Anterior cingulate cortex (tissue), 58 donors: ENCODE results near the gene GDF11.
A peak's percentile ranks its signal among the peaks of the same experiment; 100 is the strongest.

Experiments
- DNase-seq, 58 donors: peaks; one replicate each; lab custom pipeline; 2025; lab: John Stamatoyannopoulos, UW

The GDF11 gene

DNA sequence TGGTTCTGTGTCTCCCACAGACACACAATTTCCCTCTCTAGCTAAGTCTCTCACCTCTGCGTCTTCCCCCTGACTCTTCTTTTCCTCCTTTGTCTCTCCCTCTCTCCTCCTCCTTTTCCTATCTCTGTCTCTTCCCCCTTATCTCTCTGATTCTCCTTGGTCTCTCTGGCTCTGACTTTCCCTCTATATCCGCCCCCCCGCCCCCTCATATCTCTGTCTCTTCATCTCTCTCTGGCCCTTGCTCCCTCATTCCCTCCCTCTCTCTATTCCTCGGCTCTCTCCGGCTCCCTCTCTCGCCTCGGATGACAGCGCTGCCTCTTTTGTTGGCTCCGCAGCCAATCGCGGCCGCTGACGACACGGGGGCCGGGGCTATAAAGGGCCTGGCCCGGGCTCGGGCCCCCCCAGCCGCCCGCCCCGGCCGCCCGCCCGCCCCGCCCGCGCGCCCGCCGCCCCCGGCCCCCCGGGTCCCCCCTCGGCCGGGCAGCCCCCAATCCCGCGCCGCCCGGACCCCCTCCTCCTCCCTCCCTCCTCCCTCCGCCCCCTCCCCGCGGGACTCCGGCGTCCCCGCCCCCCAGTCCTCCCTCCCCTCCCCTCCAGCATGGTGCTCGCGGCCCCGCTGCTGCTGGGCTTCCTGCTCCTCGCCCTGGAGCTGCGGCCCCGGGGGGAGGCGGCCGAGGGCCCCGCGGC lies at the start of gene GDF11:
TSS of gene GDF11 (plus strand) at position 404 of the 687 bp plus-strand sequence. CDS start at position 599, 195 bp downstream.
- peak in 54 of 58 donors; percentile 34 to 90 (median 72) for DNase-seq

DNA sequence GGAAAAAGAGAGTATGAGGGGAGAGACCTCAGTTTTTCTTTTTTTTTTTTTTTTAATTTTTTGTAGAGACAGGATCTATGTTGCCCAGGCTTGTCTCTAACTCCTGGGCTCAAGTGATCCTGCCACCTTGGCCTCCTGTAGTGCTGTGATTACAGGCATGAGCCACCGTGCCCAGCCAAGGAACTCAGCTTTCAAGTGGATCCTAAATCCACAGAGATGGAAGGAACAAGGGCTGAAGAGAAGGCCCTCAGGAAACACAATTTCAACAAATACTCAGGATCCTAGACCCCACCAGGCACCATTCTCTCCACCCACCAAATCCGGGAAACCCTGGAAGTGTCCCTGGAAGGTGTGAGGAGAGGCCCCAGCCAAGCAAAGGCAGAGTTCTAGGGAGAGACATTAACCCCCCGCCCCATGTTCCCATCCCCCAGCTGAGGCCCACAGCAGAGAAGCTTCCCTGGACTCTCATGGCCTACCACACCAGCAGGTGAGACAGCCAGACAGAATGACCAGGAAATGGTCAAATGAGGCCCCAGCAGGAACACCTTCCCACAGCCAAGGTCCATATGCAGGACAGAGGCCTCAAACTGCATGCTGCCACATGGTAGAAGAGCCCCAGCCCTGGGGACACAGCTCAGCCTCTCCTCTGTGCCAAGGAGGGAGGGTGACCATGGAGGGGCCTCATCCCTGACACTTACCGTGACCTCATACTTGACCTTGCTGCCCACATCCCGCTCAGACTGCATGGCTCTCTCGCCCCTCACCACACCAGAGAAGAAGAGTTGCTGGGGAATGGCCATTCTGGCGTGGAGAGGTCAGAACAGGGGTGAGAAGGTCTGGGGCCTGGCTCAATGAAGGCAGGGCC lies 49.4 kb upstream of the GDF11 start:
- DNase-seq: no peak

DNA sequence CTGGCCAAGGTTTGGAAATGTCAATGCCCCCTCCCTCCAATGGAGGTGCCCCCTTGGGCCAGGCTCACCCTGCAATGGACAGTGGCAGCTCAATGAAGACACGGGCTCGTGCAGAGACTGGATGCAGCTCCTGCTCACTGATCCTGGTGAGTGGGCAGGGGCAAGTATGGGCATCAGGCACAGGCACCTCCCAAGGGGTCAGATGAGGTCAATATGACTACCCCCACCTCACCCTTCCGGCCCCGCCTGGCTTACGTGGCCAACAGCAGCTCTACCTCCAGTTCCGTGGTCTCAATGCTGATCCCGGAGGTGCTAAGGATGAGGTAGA lies 48.8 kb upstream of the GDF11 start:
- no peak for DNase-seq

DNA sequence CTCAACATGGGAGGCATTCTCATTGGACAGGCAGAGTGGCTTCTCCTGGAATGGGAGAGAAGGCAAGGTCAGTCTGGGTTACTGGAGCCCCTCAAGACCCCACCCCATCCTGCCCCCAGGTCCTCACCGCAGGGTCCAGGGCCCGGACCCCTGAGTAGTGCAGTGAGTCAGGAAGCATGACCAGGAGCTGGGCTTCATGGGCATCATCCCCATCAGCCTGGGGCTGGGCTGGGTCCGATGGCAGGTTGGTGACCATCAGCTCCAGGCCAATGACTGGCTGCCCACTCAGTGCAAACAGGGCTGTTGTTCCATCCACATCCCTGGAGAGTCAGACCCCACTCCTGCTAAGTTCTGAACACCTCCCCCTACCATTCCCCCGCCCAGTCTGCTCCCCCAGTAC lies 48.3 kb upstream of the GDF11 start:
- no peak for DNase-seq

DNA sequence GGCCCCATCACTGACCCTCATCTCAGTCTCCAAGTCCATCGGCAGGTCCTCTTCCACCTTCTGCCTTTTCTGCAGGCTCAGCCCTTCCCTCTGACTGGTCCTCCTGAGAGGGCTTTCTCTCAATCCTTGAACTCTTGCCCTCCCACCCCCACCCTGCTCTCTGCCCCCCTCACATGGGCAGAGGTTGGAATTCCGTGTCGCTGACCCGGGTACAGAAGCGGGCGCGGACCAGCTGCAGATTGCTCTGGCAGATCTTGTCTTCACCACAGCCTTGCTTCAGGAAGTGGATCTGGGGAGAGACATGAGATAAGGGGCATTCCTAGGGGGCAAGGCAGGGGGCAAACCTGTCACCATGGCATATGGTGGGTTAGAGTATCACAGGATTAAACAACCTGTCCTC lies 47.6 kb upstream of the GDF11 start:
- DNase-seq: no peak

DNA sequence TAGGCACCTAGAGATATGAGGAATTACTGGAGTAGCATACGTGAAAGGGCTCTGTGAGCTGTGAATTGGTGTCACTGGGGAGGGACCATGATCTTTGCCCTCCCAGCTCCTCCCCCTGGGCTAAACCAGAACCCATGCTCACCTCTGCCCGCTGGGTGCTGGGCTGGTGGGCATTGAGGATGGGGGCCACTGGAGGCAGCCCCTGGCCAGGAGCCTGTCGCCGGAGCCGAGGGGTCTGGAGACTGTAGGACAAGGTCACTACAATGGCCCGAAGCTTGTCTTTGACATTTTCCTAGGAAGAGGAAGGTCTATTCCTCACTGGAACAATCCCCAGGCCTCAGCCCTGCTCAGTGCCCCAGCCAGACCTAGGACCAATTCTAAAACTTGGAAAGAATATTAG lies 46.8 kb upstream of the GDF11 start:
- no peak for DNase-seq

DNA sequence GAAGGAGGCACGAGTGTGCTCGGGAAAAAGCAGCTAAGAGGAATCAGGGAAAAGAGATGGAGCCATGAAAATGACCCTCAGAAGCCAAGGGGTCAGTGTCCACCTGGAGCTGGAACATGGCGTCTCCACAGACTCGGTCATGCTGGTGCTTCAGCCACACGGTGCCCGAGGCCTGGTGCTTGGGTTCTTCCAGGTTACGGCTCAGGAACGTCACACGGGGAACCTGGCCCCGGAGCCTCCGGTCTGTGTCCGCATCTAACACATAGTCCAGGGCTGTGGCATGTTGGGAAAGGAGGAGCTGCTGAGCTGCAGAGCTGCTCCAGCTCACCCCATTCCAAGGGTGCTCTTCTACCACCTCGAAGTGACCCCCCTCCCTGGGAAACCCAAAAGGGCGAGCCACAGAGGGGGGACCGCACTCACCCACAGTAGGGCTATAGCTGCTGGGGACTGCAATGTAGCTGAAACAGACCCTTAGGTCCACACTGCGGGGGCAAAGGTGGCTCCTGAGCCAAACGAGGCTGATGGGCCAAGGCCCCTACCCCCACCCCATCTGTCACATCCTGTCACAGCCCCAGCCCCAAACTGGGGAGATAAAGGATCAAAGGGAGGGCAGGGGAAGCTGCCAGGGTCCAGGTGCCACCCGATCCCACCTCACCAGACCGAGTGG lies 46.0 kb upstream of the GDF11 start:
- DNase-seq: no peak

DNA sequence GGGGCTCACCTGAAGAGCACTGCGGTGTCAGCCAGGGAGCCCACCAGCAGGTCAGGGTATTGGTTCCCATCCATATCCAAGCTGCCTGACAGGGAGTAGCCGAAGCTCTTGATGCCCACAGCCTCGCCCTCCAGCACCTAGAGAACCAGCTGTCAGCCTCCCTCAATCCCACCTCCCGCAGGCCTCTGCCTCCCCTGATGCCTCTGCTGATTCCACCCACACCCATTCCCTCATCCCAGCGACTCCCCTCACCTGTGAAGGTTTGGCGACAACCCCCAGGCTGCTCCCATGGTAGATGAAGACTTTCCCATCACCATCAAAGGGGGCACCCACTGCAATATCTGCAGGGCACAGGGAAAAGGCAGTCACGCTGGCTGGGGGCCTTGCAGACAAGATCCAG lies 45.2 kb upstream of the GDF11 start:
- no peak for DNase-seq

DNA sequence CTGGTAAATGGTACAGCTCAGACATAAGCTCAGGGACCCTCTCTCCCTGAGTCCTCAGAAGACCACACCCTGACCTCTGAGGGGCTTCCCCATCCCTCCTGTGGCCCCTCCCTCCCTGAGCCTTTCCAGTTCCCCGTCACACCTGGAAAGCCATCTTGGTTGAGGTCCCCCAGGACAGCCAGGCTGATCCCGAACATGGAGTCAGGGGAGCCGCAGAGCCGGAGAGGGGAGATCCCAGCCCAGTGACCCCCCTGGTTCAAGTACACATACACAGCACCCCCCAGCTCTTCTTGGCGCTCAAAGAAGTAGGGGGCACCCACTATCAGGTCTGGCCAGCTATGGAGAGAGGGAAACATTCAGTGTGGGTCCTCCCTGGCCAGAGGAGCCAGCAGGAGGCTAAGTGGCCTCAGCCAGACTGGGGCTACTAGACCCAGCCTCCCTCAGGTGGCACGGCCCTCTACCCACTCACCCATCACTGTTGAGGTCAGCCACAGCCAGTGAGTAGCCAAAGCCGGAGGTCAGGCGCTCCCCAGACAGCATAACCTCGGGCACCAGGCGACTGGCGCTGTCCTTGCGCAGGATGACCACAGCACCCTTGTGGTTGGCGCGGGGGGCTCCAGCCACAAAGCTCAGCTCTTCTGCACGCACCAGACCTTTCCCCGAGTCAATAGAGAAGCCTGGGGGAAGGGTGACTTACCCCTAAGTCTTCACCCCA lies 44.5 kb upstream of the GDF11 start:
- no peak for DNase-seq

DNA sequence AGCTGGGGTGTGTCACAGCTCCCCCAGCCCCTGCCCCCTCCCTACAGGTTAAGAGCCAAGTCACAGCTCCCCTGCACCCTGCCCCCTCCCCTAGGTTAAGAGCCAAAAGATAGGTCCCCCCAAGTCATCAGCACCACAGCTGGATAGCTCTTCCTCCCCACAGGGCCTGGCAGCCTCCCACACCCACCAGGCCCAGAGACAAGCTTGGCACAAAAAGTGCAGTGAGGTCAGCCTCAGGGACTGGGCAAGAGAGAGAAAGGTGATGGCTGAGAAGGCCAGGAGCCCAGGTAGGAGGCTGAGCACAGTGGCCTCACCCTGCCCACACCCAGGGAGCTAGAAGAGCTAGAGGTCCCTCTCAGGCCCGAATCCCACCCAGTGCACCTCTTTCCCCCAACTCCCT lies 44.0 kb upstream of the GDF11 start:
- DNase-seq: no peak

DNA sequence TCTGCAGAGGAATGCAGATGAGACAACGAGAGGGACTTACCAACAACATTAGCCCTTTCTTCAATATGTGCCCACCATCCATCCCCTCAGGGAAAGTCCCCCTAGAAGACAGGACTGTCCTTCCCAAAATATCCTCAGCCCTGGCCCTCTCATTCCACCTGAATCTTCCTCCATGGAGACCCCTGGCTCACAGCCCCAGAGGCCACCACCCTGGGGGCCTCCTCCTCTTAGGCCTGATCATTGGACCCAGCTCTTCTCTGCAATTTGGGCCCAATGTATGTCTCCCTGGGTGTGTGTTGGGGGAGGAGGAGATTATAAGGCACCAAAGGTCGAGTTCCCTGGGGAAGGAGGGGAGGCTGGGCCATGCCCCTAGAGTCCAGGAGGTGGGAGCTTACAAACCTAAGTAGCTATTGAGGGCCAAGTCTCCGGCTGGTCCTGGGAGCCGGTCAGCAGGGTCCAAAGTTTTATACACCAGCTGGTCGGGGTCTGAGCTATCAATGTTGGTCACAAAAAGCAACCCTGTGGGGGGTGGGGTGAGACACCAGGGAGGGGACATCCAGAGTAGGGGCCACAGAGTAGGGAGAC lies 43.4 kb upstream of the GDF11 start:
- no peak for DNase-seq

DNA sequence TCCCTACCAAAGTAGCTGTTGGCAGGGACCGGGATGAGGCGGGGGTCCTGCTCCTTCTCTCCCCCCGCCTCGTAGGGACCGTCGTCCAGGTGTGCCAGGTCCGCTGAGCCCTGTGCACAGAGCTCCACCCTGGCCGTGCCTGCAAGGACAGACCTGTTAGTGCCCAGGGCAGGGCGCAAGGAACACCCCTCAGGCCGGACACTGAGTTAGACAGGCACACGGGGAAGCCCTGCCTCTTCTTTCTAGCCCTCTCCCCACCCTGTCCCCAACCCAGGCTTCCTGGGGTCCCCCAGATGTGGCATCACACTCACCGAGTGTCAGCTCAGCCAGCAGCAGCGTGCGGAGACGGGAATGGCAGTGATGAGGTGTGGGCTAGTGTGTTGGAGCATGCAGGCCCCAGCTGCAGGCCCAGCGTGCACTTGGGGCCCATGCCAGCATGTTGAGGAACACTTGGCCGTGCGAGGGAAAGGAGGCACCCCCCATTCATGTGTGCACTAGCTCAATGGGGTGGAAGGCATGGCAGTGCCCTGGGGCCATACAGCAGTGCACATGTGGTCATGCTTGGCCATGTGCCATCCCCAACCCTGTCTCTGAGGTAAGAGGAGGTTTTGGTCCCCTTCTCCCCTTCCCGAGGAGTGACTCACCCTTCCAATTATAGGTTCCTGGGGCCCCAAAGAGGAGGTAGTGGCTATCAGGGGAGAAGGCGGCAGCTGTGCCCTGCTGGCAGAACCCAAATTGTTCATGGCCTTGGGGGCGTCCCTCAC lies 42.5 kb upstream of the GDF11 start:
- DNase-seq: no peak

DNA sequence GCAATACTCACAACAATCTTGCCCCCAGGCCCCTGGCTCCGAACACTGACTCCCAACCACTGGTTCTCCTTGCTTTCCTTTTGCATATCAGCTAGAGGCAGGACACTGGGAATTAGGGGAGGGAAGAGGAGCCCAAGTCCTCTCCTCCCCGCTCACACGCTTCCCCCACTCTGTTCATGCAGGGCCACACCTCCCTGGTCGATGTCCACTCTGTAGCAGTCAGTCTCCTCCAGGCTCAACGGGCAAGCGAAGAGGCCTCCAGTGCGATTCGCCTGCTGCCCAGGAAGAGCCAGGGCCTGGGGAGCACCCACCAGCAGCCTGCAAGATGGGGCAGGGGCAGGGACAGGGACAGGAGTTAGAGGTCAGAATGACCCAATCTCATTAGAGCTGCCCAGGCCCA lies 40.1 kb upstream of the GDF11 start:
- no peak for DNase-seq

DNA sequence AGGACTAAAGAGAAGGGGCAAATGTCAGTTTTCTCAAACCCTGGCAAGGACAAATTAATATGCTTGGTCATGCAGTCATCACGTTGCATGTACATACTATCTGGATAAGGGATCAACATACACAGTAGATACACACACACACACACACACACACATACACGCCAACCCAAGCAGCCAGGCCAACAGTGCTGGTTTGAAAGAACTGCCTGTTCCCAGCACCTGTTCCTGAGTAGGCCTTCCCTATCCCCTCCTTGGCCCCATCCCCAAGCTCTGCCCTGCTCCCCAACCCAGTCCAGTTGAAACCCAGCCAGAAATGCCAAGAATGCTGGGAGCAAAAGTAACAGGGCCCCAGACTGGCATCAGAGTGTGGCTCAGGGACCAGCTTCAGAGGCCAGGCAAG lies 39.6 kb upstream of the GDF11 start:
- peak in 26 of 58 donors; percentile 12 to 63 (median 34) for DNase-seq

DNA sequence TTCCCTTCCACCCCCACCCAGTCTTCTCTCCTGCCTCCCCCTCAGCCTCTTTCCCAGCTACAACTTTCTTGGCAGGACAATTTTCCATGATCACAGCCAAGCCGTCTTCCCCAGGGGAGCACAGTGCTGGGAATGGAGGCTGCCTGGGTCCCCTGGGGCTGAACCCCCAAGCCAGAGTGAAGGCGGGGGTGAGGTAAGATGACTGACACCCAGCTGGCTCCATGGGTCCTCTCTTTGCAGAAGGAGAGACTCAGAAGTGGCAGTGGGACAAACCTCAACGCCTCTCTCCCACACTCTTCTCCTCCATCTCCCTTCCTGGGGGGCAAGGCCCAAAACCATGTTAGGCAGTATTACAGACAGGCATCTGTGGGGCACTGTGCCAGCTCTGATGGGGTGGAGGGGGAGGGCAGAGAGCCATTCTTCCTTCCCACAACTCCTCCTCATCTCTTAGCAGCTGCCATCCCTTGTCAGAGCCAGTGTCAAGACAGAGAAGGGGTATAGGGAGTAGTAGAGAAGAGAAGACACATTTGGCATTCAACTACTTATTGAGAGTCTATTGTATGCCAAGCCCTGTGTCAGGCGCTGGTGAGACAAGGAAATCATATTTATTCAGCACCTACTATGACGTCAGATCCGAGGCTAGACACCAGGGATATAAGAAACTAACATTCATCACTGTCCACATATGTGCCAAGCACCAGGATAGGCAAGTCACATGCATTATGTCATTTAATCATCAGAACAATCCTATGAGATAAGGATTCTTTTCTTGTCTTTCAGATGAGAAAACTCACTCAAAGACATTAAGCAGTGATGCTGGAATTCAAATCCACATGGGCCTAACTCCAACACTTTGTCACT lies 38.8 kb upstream of the GDF11 start:
- peak in 8 of 58 donors; percentile 14 to 27 (median 22) for DNase-seq

DNA sequence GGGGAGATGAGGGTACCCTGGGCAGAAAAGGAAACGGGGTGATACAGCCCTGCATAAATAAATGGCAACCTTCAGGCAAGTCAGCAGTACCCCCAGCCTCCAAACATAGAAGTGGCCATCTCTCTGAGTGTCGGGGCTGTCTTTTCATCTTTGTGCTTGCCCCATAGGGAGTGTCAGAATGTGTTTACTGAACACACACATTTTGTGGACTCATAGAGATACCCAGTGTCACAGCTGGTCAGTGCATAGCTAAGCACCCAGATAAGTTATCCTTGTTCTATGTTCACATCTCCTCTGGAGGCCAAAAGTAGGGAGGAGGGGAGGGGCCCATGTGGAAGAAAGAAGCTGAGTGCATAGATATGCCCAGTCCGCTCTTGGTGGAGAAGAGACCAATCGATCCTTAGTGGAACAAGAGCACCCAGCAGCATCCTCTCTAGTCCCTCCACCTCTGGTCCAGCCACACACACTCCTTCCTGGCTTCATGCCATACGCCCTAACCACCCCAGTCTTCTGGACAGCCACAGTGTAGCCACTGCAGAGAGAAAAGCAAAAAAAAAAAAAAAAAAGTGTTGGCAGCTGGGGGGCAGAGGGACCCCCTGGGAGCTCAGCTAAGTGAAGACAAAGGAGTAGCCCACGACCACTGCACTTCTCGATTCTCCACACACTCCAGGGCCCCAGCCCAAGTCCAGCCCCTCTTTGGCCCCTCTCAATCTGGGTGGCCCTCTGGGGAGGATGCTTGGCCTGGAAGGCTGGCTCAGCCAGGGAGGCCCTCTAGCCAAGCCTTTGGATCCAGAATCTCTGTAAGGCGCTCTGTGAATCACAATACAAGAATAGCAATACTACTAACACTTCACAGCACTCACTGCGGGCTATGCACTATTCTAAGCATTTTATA lies 37.9 kb upstream of the GDF11 start:
- DNase-seq: peak in 8 of 58 donors; percentile 16 to 46 (median 32)

DNA sequence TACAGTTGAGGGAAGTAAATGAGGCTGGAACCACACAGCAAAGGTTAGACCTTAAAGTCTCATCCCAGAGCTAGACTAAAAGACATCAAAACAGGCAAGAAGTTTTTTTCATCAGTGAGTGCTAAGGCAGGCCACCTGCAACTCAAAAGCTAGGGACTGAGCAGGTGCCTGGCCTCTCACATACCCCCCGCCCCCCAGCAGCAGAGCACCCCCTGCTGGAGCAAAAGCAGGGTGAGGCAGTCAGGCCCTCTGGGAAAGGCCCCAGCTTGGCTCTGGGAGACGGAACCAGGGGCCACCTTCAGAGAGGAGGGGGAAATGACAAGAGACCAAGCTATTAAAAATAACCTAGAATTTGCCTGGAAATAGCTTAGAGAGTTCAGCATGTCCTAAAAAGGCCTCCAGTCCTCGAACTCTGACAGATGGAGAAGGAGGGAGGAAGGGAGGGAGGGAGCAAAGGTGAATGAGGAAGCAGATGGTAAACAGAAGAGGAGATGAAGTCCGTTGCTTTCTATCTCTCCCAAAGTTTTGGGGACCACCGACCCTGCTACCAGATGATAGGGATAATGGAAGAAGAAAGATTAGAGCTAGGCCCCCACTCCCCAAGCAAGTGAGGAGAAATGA lies 37.0 kb upstream of the GDF11 start:
- peak in 1 of 58 donors; percentile 16 for DNase-seq
